MM.1S (cell line): ENCODE measurements around the gene ZNF410.

Source experiments
- EZH2 ChIP-seq: fragments of 300-600 bp; sonication (generic); optimal IDR thresholded peaks from 2 replicates; pipeline ENCODE3; 2017; ENCODE audit warnings: low read depth, mild to moderate bottlenecking, antibody characterized with exemption, low read length, mixed read lengths
- EZH2phosphoT487 ChIP-seq: fragments of 300-600 bp; sonication (generic); IDR thresholded peaks from 2 replicates; pipeline ENCODE4 v1.6.1; 2018; ENCODE audit warnings: antibody characterized with exemption, low read length
- TF ChIP-seq, protein P1 (sequence below): fragments of 300-600 bp; sonication (generic); IDR thresholded peaks from 2 replicates; pipeline ENCODE4 v1.5.1; 2016; ENCODE audit warnings: antibody characterized with exemption, low read length, mixed read lengths

- TF ChIP-seq EZH2: no peak
- TF ChIP-seq, protein P1, sequence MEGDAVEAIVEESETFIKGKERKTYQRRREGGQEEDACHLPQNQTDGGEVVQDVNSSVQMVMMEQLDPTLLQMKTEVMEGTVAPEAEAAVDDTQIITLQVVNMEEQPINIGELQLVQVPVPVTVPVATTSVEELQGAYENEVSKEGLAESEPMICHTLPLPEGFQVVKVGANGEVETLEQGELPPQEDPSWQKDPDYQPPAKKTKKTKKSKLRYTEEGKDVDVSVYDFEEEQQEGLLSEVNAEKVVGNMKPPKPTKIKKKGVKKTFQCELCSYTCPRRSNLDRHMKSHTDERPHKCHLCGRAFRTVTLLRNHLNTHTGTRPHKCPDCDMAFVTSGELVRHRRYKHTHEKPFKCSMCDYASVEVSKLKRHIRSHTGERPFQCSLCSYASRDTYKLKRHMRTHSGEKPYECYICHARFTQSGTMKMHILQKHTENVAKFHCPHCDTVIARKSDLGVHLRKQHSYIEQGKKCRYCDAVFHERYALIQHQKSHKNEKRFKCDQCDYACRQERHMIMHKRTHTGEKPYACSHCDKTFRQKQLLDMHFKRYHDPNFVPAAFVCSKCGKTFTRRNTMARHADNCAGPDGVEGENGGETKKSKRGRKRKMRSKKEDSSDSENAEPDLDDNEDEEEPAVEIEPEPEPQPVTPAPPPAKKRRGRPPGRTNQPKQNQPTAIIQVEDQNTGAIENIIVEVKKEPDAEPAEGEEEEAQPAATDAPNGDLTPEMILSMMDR: no peak
- TF ChIP-seq EZH2phosphoT487: no peak
Observed at GRCh38 chr14:73909681-73910080, 23.0 kb downstream of the ZNF410 start.
